Fibroblast of skin of scalp (primary cell): ENCODE data around the gene ZNF346.
"Not testable (repeated sequence)": the region's sequence is repeated elsewhere in the genome, so short reads cannot be mapped to it uniquely, and the experiment has no call there.

Source experiments
- DNase-seq: peaks from one replicate; pipeline ENCODE4 v3.0.0-alpha.2; 2013

The ZNF346 gene

GRCh38 chr5:177010153-177010552 lies 12.3 kb upstream of the ZNF346 start:
- DNase-seq = no peak

- DNase-seq = no peak
Observed at GRCh38 chr5:177015156-177015555, 7.3 kb upstream of the ZNF346 start.

- DNase-seq = no peak
Observed at GRCh38 chr5:177018341-177018740, 4.2 kb upstream of the ZNF346 start.

GRCh38 chr5:177020033-177020432 lies 2.5 kb upstream of the ZNF346 start:
- DNase-seq = no peak

GRCh38 chr5:177023303-177023664 lies 788 bp downstream of the ZNF346 start:
- peak; percentile 11 for DNase-seq

- DNase-seq = no peak
Observed at GRCh38 chr5:177024559-177024958, 2.1 kb downstream of the ZNF346 start.

GRCh38 chr5:177025101-177025601 lies 2.7 kb downstream of the ZNF346 start:
- DNase-seq = peak; percentile 38

- DNase-seq = no peak
Observed at GRCh38 chr5:177027665-177028064, 5.2 kb downstream of the ZNF346 start.

GRCh38 chr5:177029498-177029897 lies 7.0 kb downstream of the ZNF346 start:
- DNase-seq = no peak

GRCh38 chr5:177035976-177036375 lies 13.5 kb downstream of the ZNF346 start:
- DNase-seq = peak; percentile 63

GRCh38 chr5:177036443-177036842 lies 13.9 kb downstream of the ZNF346 start:
- DNase-seq = no peak

- DNase-seq = no peak
Observed at GRCh38 chr5:177036921-177037320, 14.4 kb downstream of the ZNF346 start.

- DNase-seq = peak; percentile 53
Observed at GRCh38 chr5:177040814-177041420, 18.4 kb downstream of the ZNF346 start.

- no peak for DNase-seq
Observed at GRCh38 chr5:177041936-177042335, 19.4 kb downstream of the ZNF346 start.

GRCh38 chr5:177043114-177043513 lies 20.6 kb downstream of the ZNF346 start:
- DNase-seq = no peak

GRCh38 chr5:177043958-177044357 lies 21.5 kb downstream of the ZNF346 start:
- DNase-seq = no peak

- DNase-seq = no peak
Observed at GRCh38 chr5:177044641-177045040, 22.1 kb downstream of the ZNF346 start.

GRCh38 chr5:177045631-177046030 lies 23.1 kb downstream of the ZNF346 start:
- no peak for DNase-seq

- not testable (repeated sequence) for DNase-seq
Observed at GRCh38 chr5:177048531-177048930, 26.0 kb downstream of the ZNF346 start.

- no peak for DNase-seq
Observed at GRCh38 chr5:177049285-177049684, 26.8 kb downstream of the ZNF346 start.

GRCh38 chr5:177064500-177065277 lies 42.2 kb downstream of the ZNF346 start:
- no peak for DNase-seq

- DNase-seq = no peak
Observed at GRCh38 chr5:177065491-177065890, 43.0 kb downstream of the ZNF346 start.

GRCh38 chr5:177066224-177066623 lies 43.7 kb downstream of the ZNF346 start:
- no peak for DNase-seq

- no peak for DNase-seq
Observed at GRCh38 chr5:177067503-177067902, 45.0 kb downstream of the ZNF346 start.
